Astrocyte (in vitro differentiated cells and primary cell): ENCODE data around the gene ERMAP. TPM values are rescaled to one million over a fixed set of nuclear protein-coding genes. Genes with fewer than 3 reads are reported as not detected.

Experiments
- DNase-seq: peaks from one replicate; pipeline ENCODE4 v3.0.0-alpha.2; 2010; ENCODE audit warnings: low read depth
- FAIRE-seq: peaks from 2 replicates; lab custom pipeline; 2011; peaks lifted over from hg19 to GRCh38; lab: Jason Lieb, UNC
- H2AFZ ChIP-seq: 2 replicates; pipeline ENCODE4 v1.6.0; 2012; ENCODE audit warnings: low read depth, low read length, inconsistent platforms
- H3K27ac ChIP-seq: 2 replicates; pipeline ENCODE4 v1.5.1; 2011; ENCODE audit warnings: low read depth, low read length, inconsistent platforms
- H3K27me3 ChIP-seq: 2 replicates; pipeline ENCODE4 v1.6.0; 2011; ENCODE audit warnings: low read length, inconsistent platforms; ENCODE audit not compliant: insufficient read depth
- H3K36me3 ChIP-seq: 2 replicates; pipeline ENCODE4 v1.5.1; 2011; ENCODE audit warnings: low read length, inconsistent platforms; ENCODE audit not compliant: insufficient read depth
- H3K4me1 ChIP-seq: 2 replicates; pipeline ENCODE4 v1.5.1; 2011; ENCODE audit warnings: low read length, inconsistent platforms; ENCODE audit not compliant: insufficient read depth
- H3K4me2 ChIP-seq: 2 replicates; pipeline ENCODE4 v1.6.0; 2012; ENCODE audit warnings: low read length, inconsistent platforms
- H3K4me3 ChIP-seq: 2 replicates; pipeline ENCODE4 v1.5.1; 2011; ENCODE audit warnings: low read depth, mild to moderate bottlenecking, low read length, inconsistent platforms; ENCODE audit not compliant: insufficient read depth
- H3K79me2 ChIP-seq: 2 replicates; pipeline ENCODE4 v1.6.0; 2012; ENCODE audit warnings: mild to moderate bottlenecking, low read length, inconsistent platforms; ENCODE audit not compliant: insufficient read depth
- H3K9ac ChIP-seq: 2 replicates; pipeline ENCODE4 v1.6.0; 2012; ENCODE audit warnings: mild to moderate bottlenecking, low read length, inconsistent platforms
- H3K9me3 ChIP-seq: 2 replicates; pipeline ENCODE4 v1.5.1; 2012; ENCODE audit warnings: low read depth, mild to moderate bottlenecking, low read length, inconsistent platforms; ENCODE audit not compliant: insufficient read depth
- H4K20me1 ChIP-seq: 2 replicates; pipeline ENCODE4 v1.6.0; 2012; ENCODE audit warnings: low read length, inconsistent platforms; ENCODE audit not compliant: insufficient read depth
- H3K27ac Mint-ChIP-seq: one replicate; pipeline ENCODE4 v1.8.0; 2021; ENCODE audit warnings: mild to moderate bottlenecking, mixed read lengths; ENCODE audit not compliant: unreplicated experiment
- H3K27me3 Mint-ChIP-seq: one replicate; pipeline ENCODE4 v1.8.0; 2021; ENCODE audit warnings: low read depth, mixed read lengths; ENCODE audit not compliant: unreplicated experiment
- H3K36me3 Mint-ChIP-seq: one replicate; pipeline ENCODE4 v1.8.0; 2021; ENCODE audit warnings: low read depth, mixed read lengths; ENCODE audit not compliant: unreplicated experiment
- H3K4me1 Mint-ChIP-seq: one replicate; pipeline ENCODE4 v1.8.0; 2021; ENCODE audit warnings: low read depth, mixed read lengths; ENCODE audit not compliant: unreplicated experiment
- H3K4me3 Mint-ChIP-seq: one replicate; pipeline ENCODE4 v1.8.0; 2021; ENCODE audit warnings: mild to moderate bottlenecking, moderate library complexity, mixed read lengths; ENCODE audit not compliant: unreplicated experiment
- H3K9me3 Mint-ChIP-seq: one replicate; pipeline ENCODE4 v1.8.0; 2021; ENCODE audit warnings: mild to moderate bottlenecking, mixed read lengths; ENCODE audit not compliant: unreplicated experiment
- CTCF ChIP-seq: IDR thresholded peaks from 2 replicates; pipeline ENCODE4 v1.5.1; 2011; ENCODE audit warnings: low read depth, mild to moderate bottlenecking, inconsistent platforms, low read length, moderate library complexity; ENCODE audit not compliant: insufficient read depth
- EZH2 ChIP-seq: IDR thresholded peaks from 2 replicates; pipeline ENCODE4 v1.6.1; 2012; ENCODE audit warnings: mild to moderate bottlenecking, low read length, inconsistent platforms; ENCODE audit not compliant: insufficient read depth
- total RNA-seq: library from RNA; stranded (reverse); gene quantifications from 2 replicates; pipeline ENCODE4 v1.2.1, GENCODE V29; 2021

ERMAP gene
- total RNA-seq, 1 donor from 2014 or later = 8.9 TPM

- peaks cover 16% of the 10 kb centered on the region for H3K4me1 ChIP-seq
- TF ChIP-seq EZH2 (no peak), CTCF (no peak)
- no peaks in the 10 kb centered on the region for H3K36me3 Mint-ChIP-seq
- peak overlapping the region; percentile 97 for H3K4me2 ChIP-seq
- peaks cover 10% of the 10 kb centered on the region for H3K4me1 Mint-ChIP-seq
- H3K9ac ChIP-seq = peak overlapping the region; percentile 96
- H3K27ac Mint-ChIP-seq = peak overlapping the region; percentile 85
- no peaks in the 10 kb centered on the region for H3K36me3 ChIP-seq
- H3K27me3 ChIP-seq = no peaks in the 10 kb centered on the region
- no peak for FAIRE-seq
- no peak for DNase-seq
- peaks cover 17% of the 10 kb centered on the region for H3K79me2 ChIP-seq
- peaks cover 5% of the 10 kb centered on the region for H4K20me1 ChIP-seq
- H3K9me3 Mint-ChIP-seq = peaks cover 5% of the 10 kb centered on the region
- peak overlapping the region; percentile 70 for H3K4me3 ChIP-seq
- peak overlapping the region; percentile 83 for H3K4me3 Mint-ChIP-seq
- H3K9me3 ChIP-seq = no peaks in the 10 kb centered on the region
- H2AFZ ChIP-seq = peak overlapping the region; percentile 76
- peak overlapping the region; percentile 53 for H3K27ac ChIP-seq
- no peaks in the 10 kb centered on the region for H3K27me3 Mint-ChIP-seq
Measured at GRCh38 chr1:42815941-42816584, 859 bp upstream of the ERMAP start.

- H3K4me1 Mint-ChIP-seq = peaks cover 10% of the 10 kb centered on the region
Measured at GRCh38 chr1:42817440-42817767, 482 bp downstream of the ERMAP start.

GRCh38 chr1:42817976-42818375 lies 1.1 kb downstream of the ERMAP start:
- H3K4me3 Mint-ChIP-seq = peak overlapping the region; percentile 81
- Histone ChIP-seq H3K36me3 (no peaks in the 10 kb centered on the region), H3K9me3 (no peaks in the 10 kb centered on the region), H3K79me2 (peaks cover 17% of the 10 kb centered on the region), H3K9ac (peak overlapping the region; percentile 96), H3K4me1 (peaks cover 16% of the 10 kb centered on the region), H4K20me1 (peaks cover 5% of the 10 kb centered on the region), H3K4me3 (peak overlapping the region; percentile 71), H3K27ac (no peak overlapping the region), H2AFZ (no peak overlapping the region), H3K4me2 (peak overlapping the region; percentile 97), H3K27me3 (no peaks in the 10 kb centered on the region)
- H3K27ac Mint-ChIP-seq = no peak overlapping the region
- FAIRE-seq (no peak), DNase-seq (no peak)
- peaks cover 14% of the 10 kb centered on the region for H3K4me1 Mint-ChIP-seq
- no peak for TF ChIP-seq CTCF
- H3K36me3 Mint-ChIP-seq = no peaks in the 10 kb centered on the region
- peaks cover 5% of the 10 kb centered on the region for H3K9me3 Mint-ChIP-seq
- H3K27me3 Mint-ChIP-seq = no peaks in the 10 kb centered on the region

More at GRCh38 chr1:42817440-42817767, 482 bp downstream of the ERMAP start:
- peak overlapping the region; percentile 97 for H3K4me2 ChIP-seq
- peak overlapping the region; percentile 71 for H3K4me3 ChIP-seq
- peaks cover 16% of the 10 kb centered on the region for H3K4me1 ChIP-seq
- H3K36me3 ChIP-seq = no peaks in the 10 kb centered on the region
- TF ChIP-seq EZH2 = no peak
- H3K27ac ChIP-seq = no peak overlapping the region
- peaks cover 17% of the 10 kb centered on the region for H3K79me2 ChIP-seq
- FAIRE-seq = no peak
- H3K9me3 Mint-ChIP-seq = peaks cover 5% of the 10 kb centered on the region
- H3K9me3 ChIP-seq = no peaks in the 10 kb centered on the region
- H3K27me3 Mint-ChIP-seq = no peaks in the 10 kb centered on the region
- H3K9ac ChIP-seq = peak overlapping the region; percentile 96
- H3K36me3 Mint-ChIP-seq = no peaks in the 10 kb centered on the region
- peak overlapping the region; percentile 81 for H3K4me3 Mint-ChIP-seq
- H4K20me1 ChIP-seq = peaks cover 5% of the 10 kb centered on the region
- no peaks in the 10 kb centered on the region for H3K27me3 ChIP-seq
- peak overlapping the region; percentile 57 for H2AFZ ChIP-seq
- H3K27ac Mint-ChIP-seq = peak overlapping the region; percentile 27
- no peak for DNase-seq
